CD4-positive, alpha-beta T cell (primary cell): ENCODE results near the gene VIPR1. TPM values are rescaled to one million over a fixed set of nuclear protein-coding genes. Genes with fewer than 3 reads are reported as not detected.
A peak's percentile ranks its signal among the peaks of the same experiment; 100 is the strongest.

Source experiments
- ATAC-seq: fragments of 200-7000 bp; cut with Tn5 transposase; one replicate; pipeline ENCODE4 v1.10.0; 2022; ENCODE audit warnings: mild to moderate bottlenecking; ENCODE audit not compliant: poor library complexity
- CTCF ChIA-PET: fragments of 350-600 bp; sonication (Branson Sonifier 250); formaldehyde crosslinking; loops from one replicate; lab custom pipeline; 2021; ENCODE audit warnings: antibody characterized with exemption, inconsistent platforms; lab: Charles Lee
- POLR2A ChIA-PET: fragments of 350-600 bp; sonication (Branson Sonifier 250); formaldehyde crosslinking; loops from one replicate; lab custom pipeline; 2021; ENCODE audit warnings: antibody characterized with exemption, inconsistent platforms; lab: Charles Lee
- DNase-seq, 14 experiments: peaks; one replicate each; pipeline ENCODE4 v3.0.0-alpha.2; 2013 to 2020; ENCODE audit warnings: mixed read lengths in 2 of 14
- H3K27ac ChIP-seq, 2 donors: one replicate each; pipeline versions ENCODE4 v1.5.1 to v1.7.0; 2013; ENCODE audit warnings: low read length in 2 of 2, low read depth in 1 of 2, mild to moderate bottlenecking in 1 of 2
- H3K27me3 ChIP-seq, 2 experiments: 1 replicate in 1 of 2; 2 replicates in 1 of 2; pipeline versions ENCODE4 v1.6.1 to v1.7.0; 2013; ENCODE audit warnings: low read length in 2 of 2, control low read depth in 1 of 2, mild to moderate bottlenecking in 1 of 2, moderate library complexity in 1 of 2; ENCODE audit not compliant: insufficient read depth in 2 of 2, control insufficient read depth in 1 of 2
- H3K36me3 ChIP-seq: one replicate; pipeline ENCODE4 v1.6.1; 2013; ENCODE audit warnings: low read length, control low read depth; ENCODE audit not compliant: insufficient read depth
- H3K4me1 ChIP-seq: one replicate; pipeline ENCODE4 v1.6.1; 2013; ENCODE audit warnings: low read length, control low read depth; ENCODE audit not compliant: insufficient read depth
- H3K4me3 ChIP-seq: one replicate; pipeline ENCODE4 v1.5.1; 2013; ENCODE audit warnings: mild to moderate bottlenecking, low read length, moderate library complexity
- H3K9me3 ChIP-seq, 2 experiments: 1 replicate in 1 of 2; 2 replicates in 1 of 2; pipeline versions ENCODE4 v1.6.1 to v1.7.0; 2013; ENCODE audit warnings: low read length in 2 of 2, mild to moderate bottlenecking in 2 of 2, control low read depth in 1 of 2, moderate library complexity in 1 of 2; ENCODE audit not compliant: control insufficient read depth in 1 of 2, insufficient read depth in 1 of 2
- H3K27ac Mint-ChIP-seq: one replicate; pipeline ENCODE4 v1.8.0; 2020; ENCODE audit warnings: mixed read lengths
- H3K27me3 Mint-ChIP-seq: one replicate; pipeline ENCODE4 v1.8.0; 2021; ENCODE audit warnings: mixed read lengths
- H3K36me3 Mint-ChIP-seq: one replicate; pipeline ENCODE4 v1.8.0; 2021; ENCODE audit warnings: low read depth, mixed read lengths
- H3K4me1 Mint-ChIP-seq: one replicate; pipeline ENCODE4 v1.8.0; 2021; ENCODE audit warnings: low read depth, mixed read lengths
- H3K4me3 Mint-ChIP-seq: one replicate; pipeline ENCODE4 v1.8.0; 2020; ENCODE audit warnings: mild to moderate bottlenecking, mixed read lengths
- H3K9me3 Mint-ChIP-seq: one replicate; pipeline ENCODE4 v1.8.0; 2020; ENCODE audit warnings: mixed read lengths
- intact Hi-C, 2 experiments: fragments of 100-400 bp; cut with DNase I in 1 of 2; cut with micrococcal nuclease in 1 of 2; formaldehyde crosslinking; loops; one replicate each; pipeline versions ENCODE4 v1.15.1 to v1.9.0; 2023 to 2025; cut with DNase I, micrococcal nuclease
- total RNA-seq, 174 experiments: library from RNA in 2 of 174; stranded (reverse) in 2 of 174; gene quantifications; one replicate each; pipeline ENCODE4 v1.2.3 and lab custom pipeline; 2021 to 2026
- TF ChIP-seq, protein P1 (sequence below): fragments of 200-600 bp; IDR thresholded peaks from one replicate; pipeline ENCODE4 v1.8.0; 2022; ENCODE audit warnings: antibody characterized with exemption, mild to moderate bottlenecking

Gene VIPR1
- total RNA-seq, 2 experiments from 2014 or later = 66.8 to 67.6 TPM

DNA sequence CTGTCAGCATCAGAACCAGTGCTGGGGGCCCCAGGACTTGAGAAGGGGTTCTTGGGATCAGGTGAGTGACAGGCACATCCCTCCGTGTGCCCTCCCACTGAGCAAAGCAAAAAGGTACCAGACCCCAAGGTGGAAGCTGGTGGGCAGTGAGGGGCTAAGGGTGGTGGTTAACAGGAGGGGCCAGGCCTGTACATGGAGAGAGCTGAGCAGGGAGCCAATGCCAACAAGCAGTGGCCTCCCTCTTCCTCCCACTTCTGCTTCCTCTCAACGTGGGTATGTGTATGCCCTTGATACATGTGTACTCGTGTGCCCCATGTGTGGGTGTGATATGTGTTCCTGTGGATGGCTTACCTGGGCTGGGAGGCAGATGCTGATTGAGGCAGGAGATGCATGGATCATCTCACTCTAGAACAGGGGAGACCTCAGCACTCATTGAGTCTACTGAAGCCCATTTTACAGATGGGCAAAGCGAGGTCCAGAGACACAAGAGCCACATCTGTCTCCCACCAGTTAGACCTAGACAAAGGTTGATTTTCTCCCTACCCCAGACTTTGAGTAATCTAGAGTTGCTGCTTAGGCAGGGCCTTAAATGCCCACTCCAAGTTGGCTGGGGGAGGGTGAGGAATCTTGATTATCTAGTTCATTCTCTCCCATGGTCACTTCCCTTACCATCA is 945 bp downstream of the VIPR1 start:
- no peaks in the 10 kb centered on the region for H3K9me3 Mint-ChIP-seq
- H3K4me1 Mint-ChIP-seq = peaks cover 62% of the 10 kb centered on the region
- peaks cover 5% of the 10 kb centered on the region for H3K36me3 Mint-ChIP-seq
- ChIA-PET CTCF (no interaction called here), POLR2A (interaction anchor here (1.0 to 2.6 kb wide), 4 partner anchors 29 to 44 kb away, joined by 3 to 30 read pairs (median 14); no protein-coding TSS in a partner anchor)
- H3K27ac Mint-ChIP-seq = peak overlapping the region; percentile 87
- peaks cover 10 to 14% of the 10 kb centered on the region in 2 experiments for H3K27me3 ChIP-seq
- no peaks in the 10 kb centered on the region for H3K9me3 ChIP-seq
- peaks cover 19% of the 10 kb centered on the region for H3K27me3 Mint-ChIP-seq
- no peaks in the 10 kb centered on the region for H3K36me3 ChIP-seq
- DNase-seq (peak in 4 of 14 experiments; percentile 24 to 34 (median 30)), ATAC-seq (no peak)
- H3K4me3 ChIP-seq = peak overlapping the region; percentile 76
- TF ChIP-seq, protein P1, sequence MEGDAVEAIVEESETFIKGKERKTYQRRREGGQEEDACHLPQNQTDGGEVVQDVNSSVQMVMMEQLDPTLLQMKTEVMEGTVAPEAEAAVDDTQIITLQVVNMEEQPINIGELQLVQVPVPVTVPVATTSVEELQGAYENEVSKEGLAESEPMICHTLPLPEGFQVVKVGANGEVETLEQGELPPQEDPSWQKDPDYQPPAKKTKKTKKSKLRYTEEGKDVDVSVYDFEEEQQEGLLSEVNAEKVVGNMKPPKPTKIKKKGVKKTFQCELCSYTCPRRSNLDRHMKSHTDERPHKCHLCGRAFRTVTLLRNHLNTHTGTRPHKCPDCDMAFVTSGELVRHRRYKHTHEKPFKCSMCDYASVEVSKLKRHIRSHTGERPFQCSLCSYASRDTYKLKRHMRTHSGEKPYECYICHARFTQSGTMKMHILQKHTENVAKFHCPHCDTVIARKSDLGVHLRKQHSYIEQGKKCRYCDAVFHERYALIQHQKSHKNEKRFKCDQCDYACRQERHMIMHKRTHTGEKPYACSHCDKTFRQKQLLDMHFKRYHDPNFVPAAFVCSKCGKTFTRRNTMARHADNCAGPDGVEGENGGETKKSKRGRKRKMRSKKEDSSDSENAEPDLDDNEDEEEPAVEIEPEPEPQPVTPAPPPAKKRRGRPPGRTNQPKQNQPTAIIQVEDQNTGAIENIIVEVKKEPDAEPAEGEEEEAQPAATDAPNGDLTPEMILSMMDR = no peak
- H3K4me1 ChIP-seq = peaks cover 62% of the 10 kb centered on the region
- H3K27ac ChIP-seq = peak overlapping the region; percentile 23 to 29
- intact Hi-C loops = loop anchor here (2.0 to 10.0 kb wide), 4 partner anchors 53 to 1121 kb away; partner anchors contain the start of gene ANO10 (in 1 of the 2)
- H3K4me3 Mint-ChIP-seq = peak overlapping the region; percentile 89

DNA sequence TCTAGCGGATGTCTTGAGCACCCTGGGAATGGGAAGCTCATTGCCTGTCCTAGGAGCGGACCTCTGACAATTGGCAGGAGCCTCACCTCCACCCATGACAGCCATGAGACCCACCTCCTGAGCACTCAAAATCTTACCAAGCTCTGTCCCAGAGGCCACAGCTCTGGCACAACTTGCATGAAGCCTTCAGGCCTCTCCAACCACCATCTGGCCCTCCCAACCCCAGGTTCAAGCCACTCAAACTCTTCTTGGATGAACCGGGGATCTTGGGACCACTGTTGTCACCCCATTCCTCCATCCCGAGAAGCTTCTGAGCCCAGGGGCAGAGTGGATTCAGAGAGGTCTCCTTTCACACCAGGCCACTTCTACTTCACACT is 1.5 kb downstream of the VIPR1 start:
- H3K27me3 ChIP-seq = peaks cover 7 to 10% of the 10 kb centered on the region in 2 experiments
- Mint-ChIP-seq H3K36me3 (peaks cover 5% of the 10 kb centered on the region), H3K9me3 (no peaks in the 10 kb centered on the region), H3K4me3 (peak overlapping the region; percentile 89), H3K27me3 (peaks cover 14% of the 10 kb centered on the region), H3K4me1 (peaks cover 68% of the 10 kb centered on the region), H3K27ac (peak overlapping the region; percentile 87)
- TF ChIP-seq, protein P1 = no peak
- ChIA-PET POLR2A (interaction anchor here (1.0 kb wide), 1 partner anchor 31 kb away, joined by 3 read pairs; no protein-coding TSS in a partner anchor), CTCF (no interaction called here)
- intact Hi-C loops = loop anchor here (2.0 to 10.0 kb wide), 4 partner anchors 53 to 1121 kb away; partner anchors contain the start of gene ANO10 (in 1 of the 2)
- ATAC-seq (no peak), DNase-seq (peak in 2 of 14 experiments; percentile 10 to 29)
- no peaks in the 10 kb centered on the region for H3K36me3 ChIP-seq
- no peak overlapping the region for H3K4me3 ChIP-seq
- no peaks in the 10 kb centered on the region for H3K9me3 ChIP-seq
- H3K4me1 ChIP-seq = peaks cover 67% of the 10 kb centered on the region
- H3K27ac ChIP-seq = no peak overlapping the region

DNA sequence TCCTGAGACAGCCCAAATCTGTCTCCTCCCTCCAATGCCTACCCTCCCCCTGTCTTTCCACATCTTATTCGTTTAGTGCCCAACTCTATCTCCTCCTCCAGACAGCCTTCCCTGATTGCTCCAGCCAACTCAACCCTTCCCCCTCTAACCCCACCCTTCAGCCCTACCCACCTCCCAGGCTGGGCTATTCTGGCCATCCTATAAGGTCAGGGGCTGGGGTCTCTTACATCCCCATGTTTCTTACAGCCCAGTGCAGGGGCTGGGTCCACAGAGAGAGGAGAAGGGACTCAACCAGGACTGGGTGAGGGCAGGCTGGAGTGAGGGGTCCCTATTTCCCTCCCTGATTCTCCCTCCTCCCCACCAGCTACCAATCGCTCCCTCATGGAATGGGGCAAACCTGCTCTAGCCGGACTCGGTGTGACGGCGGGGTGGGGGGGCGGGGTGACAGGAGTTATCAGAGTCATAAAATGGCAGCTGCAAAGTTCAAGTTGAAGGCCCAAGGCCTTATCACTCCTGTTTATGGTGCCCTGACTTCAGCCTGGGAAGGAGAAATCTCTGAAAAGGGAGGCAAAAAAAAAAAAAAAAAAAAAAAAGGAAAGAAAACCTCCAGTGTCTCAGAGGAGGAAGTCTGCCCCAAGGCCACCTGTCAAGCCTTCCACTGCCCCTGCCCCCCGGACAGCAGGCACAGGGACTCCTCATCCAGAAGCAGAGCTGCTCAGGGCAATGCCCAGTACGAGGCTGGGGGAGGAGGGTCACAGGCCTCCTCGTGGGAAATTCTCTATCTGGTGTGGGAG is 2.1 kb downstream of the VIPR1 start:
- intact Hi-C loops = loop anchor here in 1 of 2 experiments (5.0 to 10.0 kb wide), 3 partner anchors 248 to 1120 kb away; partner anchors contain the start of gene ANO10
- H3K27ac ChIP-seq = peak overlapping the region in 1 of 2 donors; percentile 21
- H3K9me3 Mint-ChIP-seq = no peaks in the 10 kb centered on the region
- ATAC-seq = no peak
- no peaks in the 10 kb centered on the region for H3K36me3 ChIP-seq
- POLR2A ChIA-PET = interaction anchor here (1.0 kb wide), 1 partner anchor 30 kb away, joined by 3 read pairs; no protein-coding TSS in a partner anchor
- H3K27ac Mint-ChIP-seq = peak overlapping the region; percentile 87
- CTCF ChIA-PET = no interaction called here
- TF ChIP-seq, protein P1 = no peak
- H3K9me3 ChIP-seq = no peaks in the 10 kb centered on the region
- DNase-seq = peak in 2 of 14 experiments; percentile 11 to 27
- no peak overlapping the region for H3K4me3 ChIP-seq
- H3K4me1 ChIP-seq = peaks cover 73% of the 10 kb centered on the region
- H3K4me3 Mint-ChIP-seq = peak overlapping the region; percentile 89
- H3K27me3 ChIP-seq = peaks cover under 1 to 6% of the 10 kb centered on the region in 2 experiments
- peaks cover 14% of the 10 kb centered on the region for H3K27me3 Mint-ChIP-seq
- peaks cover 5% of the 10 kb centered on the region for H3K36me3 Mint-ChIP-seq
- peaks cover 72% of the 10 kb centered on the region for H3K4me1 Mint-ChIP-seq
